ENCODE results near the gene CEMIP.
A peak's percentile ranks its signal among the peaks of the same experiment; 100 is the strongest.

Gene CEMIP

GRCh38 chr15:80736560-80736959 is 42.6 kb upstream of the CEMIP start:
- TF ChIP-seq CTCF (IDR thresholded peaks at IDR 0.05; ENCODE audit: low read length, missing control alignments) = no peak
- H3K4me3 ChIP-seq (replicated peaks; ENCODE audit: low read depth, low read length) = no peak overlapping the region
- peak; percentile 43 for DNase-seq (ENCODE audit: low read depth)

DNA sequence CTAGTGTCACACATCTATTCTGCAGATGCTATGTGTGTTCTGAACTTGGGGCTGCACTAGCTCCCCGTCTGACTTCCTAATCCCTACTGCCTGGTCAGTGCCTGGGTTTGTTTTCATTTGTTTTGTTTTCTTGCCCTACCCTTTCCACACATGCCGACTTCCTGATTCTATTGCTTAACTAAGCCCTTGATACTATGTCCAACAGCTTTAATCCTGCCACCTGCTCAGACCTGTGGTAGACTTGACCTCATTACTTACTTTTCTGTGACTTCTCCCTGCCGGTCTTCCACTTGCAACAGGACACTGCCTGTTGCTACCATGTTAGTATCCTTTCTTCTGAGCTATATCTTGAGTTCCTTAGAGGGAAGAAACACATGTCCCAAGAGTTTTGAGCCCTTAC is 39.3 kb upstream of the CEMIP start:
- no peak for DNase-seq (ENCODE audit: low read depth)
- no peak for TF ChIP-seq CTCF (IDR thresholded peaks at IDR 0.05; ENCODE audit: low read length, missing control alignments)
- no peak overlapping the region for H3K4me3 ChIP-seq (replicated peaks; ENCODE audit: low read depth, low read length)

DNA sequence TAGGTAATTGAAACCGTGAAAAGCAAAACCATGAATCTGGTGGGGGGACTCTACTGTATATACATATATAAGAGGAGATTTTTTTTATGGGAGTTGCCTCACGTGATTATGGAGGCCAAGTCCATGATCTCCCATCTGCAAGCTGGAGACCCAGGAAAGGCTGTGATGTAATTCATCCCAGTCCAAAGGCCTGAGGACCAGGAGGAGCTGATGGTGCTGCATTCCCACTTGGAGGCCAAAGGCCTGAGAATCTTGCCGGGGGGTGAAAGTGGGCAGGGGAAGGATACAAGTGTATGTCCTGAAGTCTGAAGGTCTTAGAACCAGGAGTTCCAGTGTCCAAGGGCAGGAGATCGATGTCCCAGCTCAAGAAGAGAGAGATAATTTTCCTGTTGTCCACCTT is 37.1 kb upstream of the CEMIP start:
- DNase-seq (ENCODE audit: low read depth) = no peak

DNA sequence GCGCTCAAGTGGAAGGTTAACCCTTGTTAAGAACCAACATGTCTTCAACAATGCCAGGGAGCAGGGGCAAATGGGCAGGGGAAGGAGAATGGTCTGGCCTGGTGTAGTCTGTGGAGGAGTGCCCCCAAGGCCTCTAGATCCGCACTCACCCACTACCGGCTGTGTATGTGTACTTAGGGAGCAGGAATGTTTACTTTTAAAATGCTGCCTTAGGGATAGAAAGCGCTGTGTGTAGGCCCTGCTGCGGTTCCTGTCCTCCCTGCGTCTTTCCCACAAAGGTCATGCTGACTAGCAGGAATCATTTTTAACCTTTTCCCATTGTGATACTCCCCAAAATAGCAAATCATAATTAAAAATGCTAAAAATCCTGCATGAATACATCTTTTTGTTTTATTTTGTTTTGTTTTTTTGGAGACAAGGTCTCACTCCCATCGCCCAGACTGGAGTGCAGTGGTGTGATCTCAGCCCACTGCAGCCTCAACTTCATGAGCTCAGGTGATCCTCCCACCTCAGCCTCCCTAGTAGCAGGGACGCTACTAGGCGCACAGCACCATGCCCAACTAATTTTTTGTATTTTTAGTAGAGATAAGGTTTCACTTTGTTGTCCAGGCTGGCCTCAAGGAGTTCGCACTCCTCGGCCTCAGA is 35.9 kb upstream of the CEMIP start:
- TF ChIP-seq CTCF (IDR thresholded peaks at IDR 0.05; ENCODE audit: low read length, missing control alignments) = no peak
- no peak for DNase-seq (ENCODE audit: low read depth)
- no peak overlapping the region for H3K4me3 ChIP-seq (replicated peaks; ENCODE audit: low read depth, low read length)

More for the DNA sequence above, 37.1 kb upstream of the CEMIP start:
- TF ChIP-seq CTCF (IDR thresholded peaks at IDR 0.05; ENCODE audit: low read length, missing control alignments) = no peak
- no peak overlapping the region for H3K4me3 ChIP-seq (replicated peaks; ENCODE audit: low read depth, low read length)

- TF ChIP-seq CTCF (IDR thresholded peaks at IDR 0.05; ENCODE audit: low read length, missing control alignments) = no peak
- no peak for DNase-seq (ENCODE audit: low read depth)
- no peak overlapping the region for H3K4me3 ChIP-seq (replicated peaks; ENCODE audit: low read depth, low read length)
Observed at GRCh38 chr15:80744415-80744814, 34.8 kb upstream of the CEMIP start.

DNA sequence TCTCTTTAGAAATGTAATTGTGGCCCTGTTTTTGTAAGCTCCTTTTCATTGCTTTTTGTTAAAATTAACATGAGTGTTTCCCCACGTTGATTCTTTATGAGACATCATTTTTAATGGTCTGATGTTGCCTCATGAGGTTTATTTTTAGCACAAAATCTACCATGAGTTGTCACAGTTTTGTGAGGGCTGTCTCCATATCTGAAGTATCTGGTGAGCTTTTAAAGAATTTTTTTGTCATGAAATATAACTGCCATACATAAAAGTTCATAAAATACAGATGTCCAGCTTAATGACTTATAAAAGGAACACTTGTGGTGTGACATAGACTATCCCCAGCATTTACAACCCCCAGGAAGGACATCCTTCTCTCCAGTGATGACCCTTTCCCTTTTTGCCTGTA is 34.3 kb upstream of the CEMIP start:
- H3K4me3 ChIP-seq (replicated peaks; ENCODE audit: low read depth, low read length) = no peak overlapping the region
- TF ChIP-seq CTCF (IDR thresholded peaks at IDR 0.05; ENCODE audit: low read length, missing control alignments) = no peak
- peak; percentile 27 for DNase-seq (ENCODE audit: low read depth)

- no peak for TF ChIP-seq CTCF (IDR thresholded peaks at IDR 0.05; ENCODE audit: low read length, missing control alignments)
- no peak for DNase-seq (ENCODE audit: low read depth)
Observed at GRCh38 chr15:80745888-80746287, 33.3 kb upstream of the CEMIP start.

More at GRCh38 chr15:80745888-80746287, 33.3 kb upstream of the CEMIP start:
- H3K4me3 ChIP-seq (replicated peaks; ENCODE audit: low read depth, low read length) = no peak overlapping the region
